G401.6 (cell line): ENCODE results near the gene ARMH4.
"Not testable (repeated sequence)": the region's sequence is repeated elsewhere in the genome, so short reads cannot be mapped to it uniquely, and the experiment has no call there.

Experiments
- FAIRE-seq: peaks from 2 replicates; lab custom pipeline; 2012; peaks lifted over from hg19 to GRCh38; lab: Jason Lieb, UNC

Gene ARMH4

GRCh38 chr14:58143106-58143505 lies 8.9 kb downstream of the ARMH4 start:
- no peak for FAIRE-seq

- peak; percentile 79 for FAIRE-seq
Observed at GRCh38 chr14:58141893-58142292, 10.1 kb downstream of the ARMH4 start.

- FAIRE-seq: no peak
Observed at GRCh38 chr14:58138714-58139482, 13.1 kb downstream of the ARMH4 start.

- FAIRE-seq: no peak
Observed at GRCh38 chr14:58138031-58138713, 13.8 kb downstream of the ARMH4 start.

GRCh38 chr14:58133739-58134138 lies 18.3 kb downstream of the ARMH4 start:
- no peak for FAIRE-seq

DNA sequence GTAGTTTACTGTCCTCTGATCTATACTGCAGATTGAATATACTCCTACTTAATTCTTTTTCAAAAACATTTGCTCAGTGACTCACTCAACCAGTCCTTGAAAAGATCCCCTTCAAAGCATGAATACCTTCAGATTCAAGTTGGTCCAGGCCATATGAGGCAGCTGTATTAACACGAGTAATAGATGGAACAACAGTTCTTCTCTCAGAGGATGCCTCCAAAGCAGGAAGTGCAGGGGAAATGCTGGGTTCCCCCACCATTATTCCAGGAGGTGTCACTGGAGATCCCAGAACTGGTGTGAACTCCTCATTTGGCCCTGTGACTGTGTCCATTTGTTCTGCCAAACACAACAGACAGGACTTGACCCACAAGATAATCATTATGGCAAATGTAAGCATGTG lies 20.6 kb downstream of the ARMH4 start:
- FAIRE-seq: no peak

GRCh38 chr14:58130116-58130782 lies 21.8 kb downstream of the ARMH4 start:
- no peak for FAIRE-seq

DNA sequence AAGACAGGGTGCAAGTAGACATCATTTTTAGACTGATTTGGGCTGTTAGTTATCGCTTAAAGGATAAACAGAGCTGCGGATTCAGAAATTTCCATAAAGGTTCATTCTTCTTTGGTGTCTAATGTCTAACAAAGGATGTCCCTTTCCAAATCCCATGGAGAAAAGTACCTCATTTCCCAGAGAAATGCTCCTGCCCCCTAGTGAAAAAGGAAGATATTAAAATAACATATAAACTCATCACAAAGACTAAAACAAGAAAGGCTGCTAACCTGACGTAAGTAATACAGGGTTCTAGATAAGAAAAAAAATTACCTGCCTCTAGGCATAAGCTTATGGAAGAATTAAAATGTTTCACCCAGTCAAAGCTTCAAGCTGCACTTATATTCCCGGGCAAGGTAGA lies 22.8 kb downstream of the ARMH4 start:
- FAIRE-seq: no peak

DNA sequence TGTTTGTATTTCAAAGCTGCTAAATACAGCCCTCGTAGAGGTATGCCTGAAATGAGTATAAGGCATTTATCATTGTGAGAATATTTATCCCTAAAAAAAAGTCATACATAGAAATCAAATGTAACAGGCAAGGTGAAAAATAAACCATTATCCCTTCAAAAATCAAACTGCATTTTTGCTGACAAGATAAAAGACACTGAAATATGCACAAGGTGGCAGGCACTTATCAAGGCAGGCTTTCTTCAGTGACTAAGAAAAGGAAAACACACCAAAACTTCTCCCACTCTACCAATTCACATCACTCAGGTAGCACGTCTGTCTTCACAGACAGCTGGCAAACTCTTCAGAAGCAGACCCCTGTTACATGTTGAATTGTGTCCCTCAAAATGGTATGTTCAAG lies 23.6 kb downstream of the ARMH4 start:
- FAIRE-seq: no peak

DNA sequence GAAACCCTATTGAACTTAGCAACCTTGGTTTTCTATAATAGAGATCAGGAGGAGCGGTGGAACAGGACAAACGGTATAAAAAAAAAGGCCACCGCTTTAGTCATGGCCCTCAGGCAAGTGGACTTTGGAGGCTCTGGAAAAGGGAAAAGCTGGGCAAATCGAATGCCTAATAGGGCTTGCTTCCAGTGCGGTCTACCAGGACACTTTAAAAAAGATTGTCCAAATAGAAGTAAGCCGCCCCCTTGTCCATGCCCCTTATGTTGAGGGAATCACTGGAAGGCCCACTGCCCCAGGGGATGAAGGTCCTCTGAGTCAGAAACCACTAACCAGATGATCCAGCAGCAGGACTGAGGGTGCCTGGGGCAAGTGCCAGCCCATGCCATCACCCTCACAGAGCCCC lies 29.5 kb downstream of the ARMH4 start:
- not testable (repeated sequence) for FAIRE-seq

GRCh38 chr14:58121530-58122186 lies 30.4 kb downstream of the ARMH4 start:
- FAIRE-seq: no peak

- no peak for FAIRE-seq
Observed at GRCh38 chr14:58119381-58119780, 32.6 kb downstream of the ARMH4 start.

- no peak for FAIRE-seq
Observed at GRCh38 chr14:58118097-58118815, 33.8 kb downstream of the ARMH4 start.

DNA sequence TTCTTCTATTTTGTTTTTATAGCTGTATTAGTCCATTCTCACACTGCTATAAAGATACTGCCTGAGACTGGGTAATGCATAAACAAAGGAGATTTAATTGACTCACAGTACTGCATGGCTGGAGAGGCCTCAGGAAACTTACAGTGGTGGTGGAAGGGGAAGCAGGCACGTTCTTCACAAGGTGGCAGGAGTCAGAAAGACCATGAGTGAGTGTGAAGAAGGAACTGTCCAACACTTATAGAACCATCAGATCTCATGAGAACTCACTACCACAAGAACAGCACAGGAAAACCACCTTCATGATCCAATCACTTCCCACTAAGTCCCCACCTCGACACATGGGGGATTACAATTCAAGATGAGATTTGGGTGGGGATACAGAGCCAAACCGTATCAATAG lies 42.3 kb downstream of the ARMH4 start:
- no peak for FAIRE-seq

GRCh38 chr14:58108717-58109116 lies 43.3 kb downstream of the ARMH4 start:
- FAIRE-seq: no peak

DNA sequence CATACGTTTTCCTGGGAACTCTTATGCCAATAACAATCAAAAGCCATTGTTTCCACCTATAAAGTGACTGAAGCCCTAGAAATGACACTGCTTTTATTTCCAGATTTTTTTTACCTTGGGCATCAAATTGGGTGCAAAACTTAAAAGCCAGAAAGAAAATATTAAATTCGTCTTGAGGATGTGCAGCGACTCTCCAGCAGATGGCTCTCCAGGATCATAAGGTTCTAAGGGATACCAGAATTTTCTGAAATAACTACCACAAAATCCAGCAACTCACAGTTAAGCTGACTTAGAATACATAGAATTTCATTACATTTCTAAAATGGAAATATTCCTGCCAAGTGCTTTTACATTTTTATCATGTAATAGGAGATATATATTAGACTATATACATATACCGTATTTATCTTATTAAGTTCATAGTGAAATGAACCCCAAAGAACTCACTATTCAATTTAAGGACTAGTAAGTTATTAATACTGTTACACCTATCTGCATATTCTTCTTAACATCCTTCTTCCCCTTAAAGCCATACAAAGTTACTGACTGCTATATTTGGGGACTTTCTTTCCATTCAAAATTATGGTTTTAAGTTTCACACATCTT lies 44.0 kb downstream of the ARMH4 start:
- peak; percentile 95 for FAIRE-seq

DNA sequence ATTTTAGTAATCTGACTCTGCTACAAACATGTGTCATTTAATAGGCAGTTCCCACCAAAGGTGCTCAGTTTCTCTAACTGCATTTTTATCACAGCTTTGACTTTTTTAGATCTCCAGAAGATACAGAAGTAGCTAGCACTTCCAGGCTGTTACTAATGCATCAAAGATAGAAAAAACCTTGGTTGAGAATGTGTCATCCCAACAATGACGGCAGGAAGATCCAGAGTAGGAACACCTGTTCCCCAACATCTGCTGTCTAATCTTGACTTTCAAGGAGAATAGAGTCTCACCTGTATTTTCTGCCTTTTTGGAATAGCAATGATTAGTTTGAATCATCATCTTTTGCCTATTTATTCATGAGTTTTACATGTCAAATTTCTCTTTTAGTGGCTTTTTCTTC lies 45.0 kb downstream of the ARMH4 start:
- FAIRE-seq: no peak

GRCh38 chr14:58106446-58106845 lies 45.6 kb downstream of the ARMH4 start:
- FAIRE-seq: no peak

DNA sequence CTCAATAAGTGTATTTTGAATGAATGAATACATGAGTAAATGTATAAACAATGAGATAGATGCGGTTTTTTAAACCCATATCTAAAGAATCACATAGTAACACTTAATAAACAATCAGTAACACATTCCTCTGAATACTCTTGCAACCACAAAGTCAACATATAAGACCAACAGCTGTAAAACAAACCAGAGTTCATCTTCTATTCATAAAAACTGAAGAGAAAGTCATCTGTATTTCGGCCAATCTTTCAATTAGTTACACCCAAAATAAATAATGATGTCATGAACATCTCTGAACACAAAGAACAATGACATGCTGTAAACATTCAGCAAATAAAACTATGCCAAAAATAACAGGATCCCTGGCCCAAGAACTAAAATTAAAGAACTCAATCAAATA lies 47.2 kb downstream of the ARMH4 start:
- no peak for FAIRE-seq

- FAIRE-seq: no peak
Observed at GRCh38 chr14:58100735-58101368, 51.2 kb downstream of the ARMH4 start.

- no peak for FAIRE-seq
Observed at GRCh38 chr14:58099682-58100081, 52.3 kb downstream of the ARMH4 start.
